ENCODE results near the gene NUDCD2. TPM values are rescaled to one million over a fixed set of nuclear protein-coding genes. Genes with fewer than 3 reads are reported as not detected.

Gene NUDCD2
- polyA plus RNA-seq, 3 donors, result 3.4 to 23.6 (median 22.0) TPM

DNA sequence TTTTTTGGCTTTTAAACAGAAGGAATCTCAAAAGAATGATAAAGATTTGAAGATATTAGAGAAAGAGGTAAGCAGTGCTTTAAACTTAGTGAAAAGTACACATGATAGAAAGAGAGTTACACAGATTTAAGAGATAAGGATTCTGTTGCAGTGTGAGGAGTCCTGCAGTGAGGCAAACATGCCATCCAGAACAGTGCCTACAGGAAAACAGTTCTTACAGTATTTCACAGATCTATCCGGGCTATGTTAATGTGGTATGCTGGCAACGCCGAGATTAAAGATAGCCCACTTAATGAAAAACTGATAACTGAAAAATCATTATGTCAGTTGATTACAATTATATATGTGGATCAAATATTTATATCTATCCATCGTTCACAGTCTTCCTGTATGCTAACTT, 7.8 kb upstream of the NUDCD2 start:
- H3K36me3 ChIP-seq (replicated peaks in 1 of 2; ENCODE audit: control insufficient read depth in 1 of 2, insufficient read depth in 2 of 2, low read length in 2 of 2), result peaks cover 33 to 50% of the 10 kb centered on the region in 2 donors
- peak overlapping the region in 1 of 2 donors; percentile 39 for H3K27ac ChIP-seq (ENCODE audit: low read depth in 1 of 2, low read length in 2 of 2)
- Mint-ChIP-seq H3K4me1 (peaks cover 3% of the 10 kb centered on the region), H3K4me3 (no peak overlapping the region), H3K27ac (peak overlapping the region in 1 of 7 donors; percentile 74), H3K9me3 (no peaks in the 10 kb centered on the region), H3K27me3 (ENCODE audit: low read depth in 3 of 3) (no peaks in the 10 kb centered on the region), H3K36me3 (peaks cover 37 to 44% of the 10 kb centered on the region in 2 donors)
- intact Hi-C loops (cut with micrococcal nuclease), result no loop called here
- no peaks in the 10 kb centered on the region for H4K20me1 ChIP-seq (ENCODE audit: insufficient read depth, low read length)
- peaks cover 47% of the 10 kb centered on the region for H3K79me2 ChIP-seq (ENCODE audit: insufficient read depth, low read length)
- no peak overlapping the region for H3K9ac ChIP-seq (ENCODE audit: insufficient read depth, low read length, poor library complexity, severe bottlenecking)
- no peak for DNase-seq
- peaks cover 1 to 2% of the 10 kb centered on the region in 2 donors for H3K4me1 ChIP-seq (ENCODE audit: control insufficient read depth in 1 of 2, insufficient read depth in 2 of 2, low read length in 2 of 2)
- no CpG with 5 or more reads among the region's 4 CpGs for WGBS (ENCODE audit: insufficient coverage)
- H3K4me2 ChIP-seq (replicated peaks; ENCODE audit: extremely low read depth, low read length, poor library complexity, severe bottlenecking), result no peak overlapping the region
- H3K9me3 ChIP-seq (replicated peaks in 1 of 2; ENCODE audit: control insufficient read depth in 1 of 2, insufficient read depth in 1 of 2, low read length in 2 of 2), result no peaks in the 10 kb centered on the region
- TF ChIP-seq, protein P1, sequence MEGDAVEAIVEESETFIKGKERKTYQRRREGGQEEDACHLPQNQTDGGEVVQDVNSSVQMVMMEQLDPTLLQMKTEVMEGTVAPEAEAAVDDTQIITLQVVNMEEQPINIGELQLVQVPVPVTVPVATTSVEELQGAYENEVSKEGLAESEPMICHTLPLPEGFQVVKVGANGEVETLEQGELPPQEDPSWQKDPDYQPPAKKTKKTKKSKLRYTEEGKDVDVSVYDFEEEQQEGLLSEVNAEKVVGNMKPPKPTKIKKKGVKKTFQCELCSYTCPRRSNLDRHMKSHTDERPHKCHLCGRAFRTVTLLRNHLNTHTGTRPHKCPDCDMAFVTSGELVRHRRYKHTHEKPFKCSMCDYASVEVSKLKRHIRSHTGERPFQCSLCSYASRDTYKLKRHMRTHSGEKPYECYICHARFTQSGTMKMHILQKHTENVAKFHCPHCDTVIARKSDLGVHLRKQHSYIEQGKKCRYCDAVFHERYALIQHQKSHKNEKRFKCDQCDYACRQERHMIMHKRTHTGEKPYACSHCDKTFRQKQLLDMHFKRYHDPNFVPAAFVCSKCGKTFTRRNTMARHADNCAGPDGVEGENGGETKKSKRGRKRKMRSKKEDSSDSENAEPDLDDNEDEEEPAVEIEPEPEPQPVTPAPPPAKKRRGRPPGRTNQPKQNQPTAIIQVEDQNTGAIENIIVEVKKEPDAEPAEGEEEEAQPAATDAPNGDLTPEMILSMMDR (IDR thresholded peaks at IDR 0.05), result no peak
- no peak overlapping the region for H3K4me3 ChIP-seq (replicated peaks in 1 of 3; ENCODE audit: low read depth in 2 of 3, low read length in 3 of 3)
- H3K27me3 ChIP-seq (ENCODE audit: control insufficient read depth in 2 of 2, insufficient read depth in 2 of 2, low read length in 2 of 2), result no peaks in the 10 kb centered on the region
- H2AFZ ChIP-seq (ENCODE audit: insufficient read depth, low read depth, low read length, poor library complexity, severe bottlenecking), result peak overlapping the region; percentile 42

DNA sequence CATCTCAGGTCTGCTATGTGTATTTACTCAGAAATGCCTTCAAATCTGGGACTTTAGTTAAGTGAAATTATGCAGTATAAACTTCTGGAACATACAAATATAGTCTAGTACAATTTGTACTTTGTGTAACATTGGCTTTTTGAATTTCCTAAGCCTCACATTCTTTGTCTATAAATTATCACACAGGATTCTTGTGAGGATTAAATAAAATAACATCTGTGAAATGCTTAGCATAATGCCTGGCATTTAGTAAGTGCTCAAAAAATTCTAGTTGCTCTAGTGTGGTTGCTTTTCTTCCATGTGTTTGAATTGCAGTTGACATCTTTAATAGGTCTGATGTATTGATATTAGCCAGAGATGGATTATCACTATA, 3.1 kb upstream of the NUDCD2 start:
- Histone ChIP-seq H2AFZ (ENCODE audit: insufficient read depth, low read depth, low read length, poor library complexity, severe bottlenecking) (peak overlapping the region; percentile 82), H3K4me1 (ENCODE audit: control insufficient read depth in 1 of 2, insufficient read depth in 2 of 2, low read length in 2 of 2) (peaks cover 24 to 33% of the 10 kb centered on the region in 2 donors), H3K27ac (ENCODE audit: low read depth in 1 of 2, low read length in 2 of 2) (peak overlapping the region in 1 of 2 donors; percentile 80), H3K79me2 (ENCODE audit: insufficient read depth, low read length) (peaks cover 86% of the 10 kb centered on the region), H3K9me3 (replicated peaks in 1 of 2; ENCODE audit: control insufficient read depth in 1 of 2, insufficient read depth in 1 of 2, low read length in 2 of 2) (no peaks in the 10 kb centered on the region), H3K27me3 (ENCODE audit: control insufficient read depth in 2 of 2, insufficient read depth in 2 of 2, low read length in 2 of 2) (no peaks in the 10 kb centered on the region), H3K4me3 (replicated peaks in 1 of 3; ENCODE audit: low read depth in 2 of 3, low read length in 3 of 3) (no peak overlapping the region), H4K20me1 (ENCODE audit: insufficient read depth, low read length) (no peaks in the 10 kb centered on the region), H3K36me3 (replicated peaks in 1 of 2; ENCODE audit: control insufficient read depth in 1 of 2, insufficient read depth in 2 of 2, low read length in 2 of 2) (peaks cover 0 to 6% of the 10 kb centered on the region in 2 donors), H3K4me2 (replicated peaks; ENCODE audit: extremely low read depth, low read length, poor library complexity, severe bottlenecking) (no peak overlapping the region), H3K9ac (ENCODE audit: insufficient read depth, low read length, poor library complexity, severe bottlenecking) (no peak overlapping the region)
- Mint-ChIP-seq H3K4me3 (no peak overlapping the region), H3K4me1 (peaks cover 28% of the 10 kb centered on the region), H3K27ac (no peak overlapping the region), H3K36me3 (peaks cover 9 to 10% of the 10 kb centered on the region in 2 donors), H3K9me3 (no peaks in the 10 kb centered on the region), H3K27me3 (ENCODE audit: low read depth in 3 of 3) (peaks cover 0 to 4% (median 0%) of the 10 kb centered on the region in 3 donors)
- intact Hi-C loops (cut with micrococcal nuclease), result no loop called here
- TF ChIP-seq, protein P1 (IDR thresholded peaks at IDR 0.05), result no peak
- DNase-seq, result no peak

All from CD14-positive monocyte (primary cell).